Mucosa of rectum (tissue), 2 donors: ENCODE results near the gene CPSF4L.

Experiments
- H3K27ac ChIP-seq, 2 donors: one replicate each; pipeline ENCODE4 v1.7.0; 2013; ENCODE audit warnings: inconsistent platforms in 2 of 2, low read depth in 2 of 2, low read length in 2 of 2
- H3K27me3 ChIP-seq, 2 donors: one replicate each; pipeline ENCODE4 v1.7.0; 2013; ENCODE audit warnings: low read length in 2 of 2; ENCODE audit not compliant: control insufficient read depth in 2 of 2, insufficient read depth in 2 of 2
- H3K36me3 ChIP-seq, 2 donors: one replicate each; pipeline ENCODE4 v1.7.0; 2013; ENCODE audit warnings: low read length in 2 of 2; ENCODE audit not compliant: control insufficient read depth in 2 of 2, insufficient read depth in 2 of 2
- H3K4me1 ChIP-seq, 2 donors: one replicate each; pipeline ENCODE4 v1.7.0; 2013; ENCODE audit warnings: low read length in 2 of 2, mild to moderate bottlenecking in 1 of 2; ENCODE audit not compliant: control insufficient read depth in 2 of 2, insufficient read depth in 2 of 2
- H3K4me3 ChIP-seq, 2 donors: one replicate each; pipeline ENCODE4 v1.7.0; 2013; ENCODE audit warnings: low read length in 2 of 2
- H3K9ac ChIP-seq, 2 donors: one replicate each; pipeline ENCODE4 v1.7.0; 2013; ENCODE audit warnings: low read length in 2 of 2, low read depth in 1 of 2, mild to moderate bottlenecking in 1 of 2
- H3K9me3 ChIP-seq, 2 donors: one replicate each; pipeline ENCODE4 v1.7.0; 2013; ENCODE audit warnings: low read length in 2 of 2; ENCODE audit not compliant: control insufficient read depth in 2 of 2
- donor health status: healthy.
- donor health status: Normal muscosa, but diverticular disease.

The CPSF4L gene

DNA sequence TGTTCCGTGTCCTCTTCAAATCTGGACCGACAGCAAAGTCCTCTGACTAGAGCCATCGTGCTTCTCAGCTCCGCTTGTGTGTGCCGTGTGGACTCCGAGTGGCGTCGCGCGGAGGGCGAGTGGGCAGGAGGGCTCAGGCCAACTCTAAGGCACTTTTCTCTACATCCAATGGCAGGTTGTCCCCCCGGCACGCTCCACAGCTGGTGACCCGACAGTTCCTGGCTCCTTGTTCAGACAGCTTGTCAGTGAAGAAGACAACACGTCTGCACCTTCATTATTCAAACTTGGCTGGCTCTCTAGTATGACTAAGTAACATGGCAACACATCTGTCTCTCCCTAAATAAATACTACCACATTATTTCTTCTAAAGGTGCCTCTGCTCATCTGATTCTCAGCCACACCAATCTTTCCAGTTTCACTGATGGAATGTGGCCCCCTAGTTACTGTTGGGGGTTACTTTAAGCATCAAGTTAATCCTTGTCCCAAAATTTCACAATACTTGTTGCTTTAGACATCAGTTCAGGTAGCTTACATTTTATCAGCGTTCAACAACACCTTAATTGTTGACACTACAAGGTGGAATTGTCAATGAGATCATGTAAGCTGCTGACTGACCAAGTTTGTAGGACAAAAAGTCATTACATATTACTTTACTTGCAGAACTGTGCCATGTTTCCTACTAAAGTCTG, 53.4 kb downstream of the CPSF4L start:
- H3K36me3 ChIP-seq = peaks cover 52 to 59% of the 10 kb centered on the region in 2 donors
- no peak overlapping the region for H3K4me3 ChIP-seq
- H3K9me3 ChIP-seq = no peaks in the 10 kb centered on the region
- H3K4me1 ChIP-seq = peaks cover 5 to 10% of the 10 kb centered on the region in 2 donors
- H3K27me3 ChIP-seq = no peaks in the 10 kb centered on the region
- no peak overlapping the region for H3K9ac ChIP-seq
- no peak overlapping the region for H3K27ac ChIP-seq

DNA sequence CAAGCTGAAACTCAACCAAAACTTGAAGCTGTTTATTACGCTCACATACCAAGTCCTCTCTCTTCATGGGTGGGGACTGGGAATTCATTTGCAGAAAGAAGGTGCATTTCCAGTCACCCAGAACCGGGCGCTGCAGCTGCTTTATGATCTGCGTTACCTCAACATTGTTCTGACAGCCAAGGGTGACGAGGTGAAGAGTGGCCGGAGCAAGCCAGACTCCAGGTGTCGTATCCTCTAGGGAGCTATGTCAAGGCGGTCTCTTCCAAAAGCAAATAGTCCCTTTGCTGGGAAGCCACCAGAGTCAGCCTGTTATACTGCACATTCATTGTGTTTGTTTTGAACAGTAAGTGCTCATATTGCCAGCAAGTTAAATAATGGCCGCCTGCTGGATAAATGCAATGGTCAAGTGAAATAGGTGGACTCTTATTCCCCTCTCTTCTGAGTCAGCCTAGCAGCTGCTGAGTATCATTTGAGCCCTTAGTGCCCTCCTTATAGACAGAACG, 56.2 kb downstream of the CPSF4L start:
- H3K9me3 ChIP-seq = no peaks in the 10 kb centered on the region
- H3K4me1 ChIP-seq = peaks cover 12 to 20% of the 10 kb centered on the region in 2 donors
- peaks cover 65 to 73% of the 10 kb centered on the region in 2 donors for H3K36me3 ChIP-seq
- H3K27me3 ChIP-seq = no peaks in the 10 kb centered on the region
- no peak overlapping the region for H3K9ac ChIP-seq
- H3K27ac ChIP-seq = no peak overlapping the region
- H3K4me3 ChIP-seq = no peak overlapping the region

GRCh38 chr17:73203788-73204479, 57.7 kb downstream of the CPSF4L start:
- Histone ChIP-seq H3K27me3 (no peaks in the 10 kb centered on the region), H3K27ac (peak overlapping the region; percentile 33 to 73), H3K4me3 (no peak overlapping the region), H3K4me1 (peaks cover 12 to 20% of the 10 kb centered on the region in 2 donors), H3K9ac (peak overlapping the region in 1 of 2 donors; percentile 12), H3K9me3 (no peaks in the 10 kb centered on the region), H3K36me3 (peaks cover 68 to 77% of the 10 kb centered on the region in 2 donors)

GRCh38 chr17:73203135-73203787, 58.4 kb downstream of the CPSF4L start:
- Histone ChIP-seq H3K9ac (peak overlapping the region in 1 of 2 donors; percentile 28), H3K36me3 (peaks cover 69 to 77% of the 10 kb centered on the region in 2 donors), H3K4me1 (peaks cover 12 to 20% of the 10 kb centered on the region in 2 donors), H3K27ac (peak overlapping the region; percentile 33 to 73), H3K4me3 (no peak overlapping the region), H3K27me3 (no peaks in the 10 kb centered on the region), H3K9me3 (no peaks in the 10 kb centered on the region)

GRCh38 chr17:73201215-73202069, 60.2 kb downstream of the CPSF4L start:
- Histone ChIP-seq H3K9me3 (no peaks in the 10 kb centered on the region), H3K4me3 (no peak overlapping the region), H3K9ac (no peak overlapping the region), H3K27ac (no peak overlapping the region), H3K27me3 (no peaks in the 10 kb centered on the region), H3K4me1 (peaks cover 12 to 27% of the 10 kb centered on the region in 2 donors), H3K36me3 (peaks cover 75 to 78% of the 10 kb centered on the region in 2 donors)

DNA sequence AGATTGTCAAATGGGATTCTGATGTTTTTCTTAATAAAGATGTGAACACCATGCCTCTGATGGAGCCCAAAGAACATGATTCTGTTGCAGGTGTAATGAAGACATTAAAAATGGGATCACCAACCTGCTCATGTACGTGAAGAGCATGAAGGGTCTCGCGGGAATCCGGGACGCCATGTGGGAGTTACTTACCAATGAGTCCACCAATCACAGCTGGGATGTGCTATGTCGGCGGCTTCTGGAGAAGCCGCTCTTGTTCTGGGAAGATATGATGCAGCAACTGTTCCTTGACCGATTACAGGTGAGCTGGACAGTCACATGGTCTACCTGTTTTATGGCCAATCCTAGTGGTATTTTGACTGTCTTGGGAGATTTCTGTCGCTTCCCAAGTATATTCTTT, 61.2 kb downstream of the CPSF4L start:
- H3K27ac ChIP-seq = no peak overlapping the region
- H3K36me3 ChIP-seq = peaks cover 65 to 72% of the 10 kb centered on the region in 2 donors
- no peaks in the 10 kb centered on the region for H3K27me3 ChIP-seq
- no peak overlapping the region for H3K9ac ChIP-seq
- H3K4me3 ChIP-seq = no peak overlapping the region
- H3K4me1 ChIP-seq = peaks cover 12 to 30% of the 10 kb centered on the region in 2 donors
- H3K9me3 ChIP-seq = no peaks in the 10 kb centered on the region

DNA sequence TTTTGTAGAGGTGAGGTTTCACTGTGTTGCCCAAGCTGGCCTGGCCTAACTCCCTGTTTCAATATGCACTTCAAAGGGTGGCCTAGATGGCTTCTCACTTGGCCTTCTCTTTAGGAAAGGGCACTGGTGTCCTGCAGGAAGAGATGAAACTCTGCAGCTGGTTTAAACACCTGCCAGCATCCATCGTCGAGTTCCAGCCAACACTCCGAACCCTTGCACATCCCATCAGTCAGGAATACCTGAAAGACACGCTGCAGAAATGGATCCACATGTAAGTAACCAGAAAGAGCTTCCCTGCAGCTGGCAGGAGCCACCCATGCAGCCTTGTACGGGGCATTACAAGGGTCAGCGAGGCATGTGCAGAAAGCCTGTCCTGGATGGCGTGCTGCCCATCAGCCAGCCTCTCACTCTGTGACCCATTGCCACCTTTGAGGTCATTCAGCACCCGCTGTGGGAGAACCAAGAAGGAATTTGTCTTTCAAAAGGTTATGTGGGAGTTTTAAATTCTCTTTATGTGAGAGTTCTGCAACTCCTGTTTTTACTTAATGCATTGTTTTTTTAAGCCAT, 61.8 kb downstream of the CPSF4L start:
- Histone ChIP-seq H3K27me3 (no peaks in the 10 kb centered on the region), H3K27ac (no peak overlapping the region), H3K4me3 (no peak overlapping the region), H3K36me3 (peaks cover 61 to 67% of the 10 kb centered on the region in 2 donors), H3K4me1 (peaks cover 12 to 31% of the 10 kb centered on the region in 2 donors), H3K9me3 (no peaks in the 10 kb centered on the region), H3K9ac (no peak overlapping the region)

DNA sequence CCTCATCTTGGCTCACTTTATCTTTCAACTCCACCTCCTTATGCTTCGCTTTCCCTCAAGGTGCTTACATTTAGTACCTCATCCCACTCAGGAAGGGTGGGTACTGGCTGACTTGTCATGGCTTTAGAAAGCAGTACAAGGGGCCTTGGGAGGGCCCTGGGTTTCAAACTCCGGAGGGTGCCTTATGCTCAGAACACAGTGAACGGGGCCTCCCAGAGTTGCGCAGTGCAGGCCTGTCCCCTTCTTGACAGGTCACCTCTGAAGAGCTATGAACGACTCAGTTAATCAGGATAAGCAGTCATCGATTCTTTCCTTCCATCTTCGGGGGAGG, 62.8 kb downstream of the CPSF4L start:
- Histone ChIP-seq H3K4me1 (peaks cover 16 to 30% of the 10 kb centered on the region in 2 donors), H3K4me3 (no peak overlapping the region), H3K9me3 (no peaks in the 10 kb centered on the region), H3K27ac (no peak overlapping the region), H3K9ac (no peak overlapping the region), H3K36me3 (peaks cover 54 to 63% of the 10 kb centered on the region in 2 donors), H3K27me3 (no peaks in the 10 kb centered on the region)
